ENCODE measurements around the gene CCIN. TPM values are rescaled to one million over a fixed set of nuclear protein-coding genes. Genes with fewer than 3 reads are reported as not detected.

The CCIN gene
- total and polyA plus RNA-seq, 9 of the 15 experiments (the other 6 are each of a cell fraction or from before 2014, with no cell fraction given) = not detected

- TF ChIP-seq HDGF (IDR thresholded peaks at IDR 0.05) (no peak), ZNF3 (CRISPR knock-in tag; IDR thresholded peaks at IDR 0.05) (no peak), ZNF318 (IDR thresholded peaks at IDR 0.05; ENCODE audit: borderline replicate concordance in 1 of 2, low read depth in 1 of 2) (no peak), POLR2AphosphoS5 (IDR thresholded peaks at IDR 0.05; ENCODE audit: control insufficient read depth, insufficient read depth, low read depth, low read length) (peak; percentile 74), ID3 (CRISPR knock-in tag; IDR thresholded peaks at IDR 0.05) (no peak), ID3 (tag; IDR thresholded peaks at IDR 0.05) (no peak), EP400 (IDR thresholded peaks at IDR 0.05) (peak; percentile 77), POLR3A (IDR thresholded peaks at IDR 0.05; ENCODE audit: borderline replicate concordance, extremely low read depth, insufficient read depth, insufficient read length) (no peak), ETS1 (conservative IDR thresholded peaks at IDR 0.05; ENCODE audit: control insufficient read depth, low read depth, low read length) (no peak), EGR1 (conservative IDR thresholded peaks at IDR 0.05) (no peak), CC2D1A (IDR thresholded peaks at IDR 0.05) (0 out of 2 replicates have a peak, but pooled peaks have one; percentile 42), ZBTB34 (CRISPR knock-in tag; IDR thresholded peaks at IDR 0.05) (no peak), ZNF384 (IDR thresholded peaks at IDR 0.05; ENCODE audit: low read depth, low read length) (peak; percentile 58), ELF1 (tag; IDR thresholded peaks at IDR 0.05) (peak; percentile 93)
Observed at GRCh38 chr9:36190388-36191289, 21.5 kb downstream of the CCIN start, which contains the start of gene CLTA (continued).

All from K562 (cell line).